HepG2 (cell line): ENCODE data around the gene UBE2O. TPM values are rescaled to one million over a fixed set of nuclear protein-coding genes. Genes with fewer than 3 reads are reported as not detected.

Experiments used
- BCL6 ChIP-seq: IDR thresholded peaks from 2 replicates; pipeline ENCODE4 v1.6.1; 2016; ENCODE audit warnings: missing genetic modification reagents, missing compliant biosample characterization
- CC2D1A ChIP-seq: sonication (generic); formaldehyde crosslinking; IDR thresholded peaks from 2 replicates; pipeline ENCODE4 v1.8.1; 2023; ENCODE audit warnings: mild to moderate bottlenecking, missing genetic modification reagents
- ELF1 ChIP-seq: sonication (generic); formaldehyde crosslinking; IDR thresholded peaks from 2 replicates; pipeline ENCODE4 v1.4.0; 2020; ENCODE audit warnings: missing genetic modification reagents
- FOXC1 ChIP-seq: sonication (generic); formaldehyde crosslinking; IDR thresholded peaks from 2 replicates; pipeline ENCODE4 v1.8.0; 2022; ENCODE audit warnings: mild to moderate bottlenecking, missing genetic modification reagents, borderline replicate concordance
- HMG20A ChIP-seq: IDR thresholded peaks from 2 replicates; pipeline ENCODE4 v1.6.1; 2016; ENCODE audit warnings: borderline replicate concordance
- NFRKB ChIP-seq: fragments of 450-650 bp; IDR thresholded peaks from 2 replicates; pipeline ENCODE4 v1.6.1; 2017
- RFX1 ChIP-seq: fragments of 450-650 bp; IDR thresholded peaks from 2 replicates; pipeline ENCODE4 v1.6.1; 2017
- SMYD3 ChIP-seq: sonication (generic); formaldehyde crosslinking; IDR thresholded peaks from 2 replicates; pipeline ENCODE4 v1.8.1; 2023; ENCODE audit warnings: mild to moderate bottlenecking, missing genetic modification reagents
- TARDBP ChIP-seq: sonication (generic); formaldehyde crosslinking; IDR thresholded peaks from 2 replicates; pipeline ENCODE4 v1.8.0; 2022; ENCODE audit warnings: mild to moderate bottlenecking, missing genetic modification reagents
- ZBTB1 ChIP-seq: sonication (generic); formaldehyde crosslinking; IDR thresholded peaks from 2 replicates; pipeline ENCODE4 v1.4.0; 2020; ENCODE audit warnings: missing genetic modification reagents, borderline replicate concordance
- ZBTB42 ChIP-seq: sonication (generic); formaldehyde crosslinking; IDR thresholded peaks from 2 replicates; pipeline ENCODE4 v1.5.0; 2020; ENCODE audit warnings: mild to moderate bottlenecking, missing genetic modification reagents
- ZFP37 ChIP-seq: sonication (generic); formaldehyde crosslinking; IDR thresholded peaks from 2 replicates; pipeline ENCODE4 v1.4.0; 2020; ENCODE audit warnings: missing genetic modification reagents, borderline replicate concordance
- ZNF180 ChIP-seq: sonication (generic); formaldehyde crosslinking; IDR thresholded peaks from 2 replicates; pipeline ENCODE4 v1.4.0; 2020; ENCODE audit warnings: low read depth, missing genetic modification reagents, borderline replicate concordance
- ZNF225 ChIP-seq: sonication (generic); formaldehyde crosslinking; IDR thresholded peaks from 2 replicates; pipeline ENCODE4 v1.4.0; 2020; ENCODE audit warnings: mild to moderate bottlenecking, missing genetic modification reagents
- ZNF383 ChIP-seq: sonication (generic); formaldehyde crosslinking; IDR thresholded peaks from 2 replicates; pipeline ENCODE4 v1.4.0; 2020; ENCODE audit warnings: missing genetic modification reagents, mild to moderate bottlenecking, borderline replicate concordance
- ZNF484 ChIP-seq: sonication (generic); formaldehyde crosslinking; IDR thresholded peaks from 2 replicates; pipeline ENCODE4 v1.5.1; 2020; ENCODE audit warnings: mild to moderate bottlenecking, low read depth, missing genetic modification reagents, borderline replicate concordance
- ZNF549 ChIP-seq: sonication (generic); formaldehyde crosslinking; IDR thresholded peaks from 2 replicates; pipeline ENCODE4 v1.5.0; 2020; ENCODE audit warnings: missing genetic modification reagents
- ZNF605 ChIP-seq: sonication (generic); formaldehyde crosslinking; IDR thresholded peaks from 2 replicates; pipeline ENCODE4 v1.8.0; 2022; ENCODE audit warnings: mild to moderate bottlenecking, missing genetic modification reagents
- ZNF841 ChIP-seq: sonication (generic); formaldehyde crosslinking; IDR thresholded peaks from 2 replicates; pipeline ENCODE4 v1.8.1; 2023; ENCODE audit warnings: missing genetic modification reagents, borderline replicate concordance
- polyA plus RNA-seq, 8 experiments: library from polyadenylated mRNA; depleted of rRNA in 3 of 8; stranded (reverse) in 7 of 8; unstranded in 1 of 8; fragments of >200 nt; fragmentation: Illumina TruSeq in 4 of 8; extraction: Trizol in 4 of 8; gene quantifications; 2 replicates each; pipeline versions ENCODE4 v1.2.1 to v1.2.3, GENCODE V29; 2011 to 2016; ENCODE audit warnings: low read depth in 4 of 8, missing spikeins in 1 of 8, mixed read lengths in 1 of 8; ENCODE audit not compliant: insufficient read depth in 1 of 8
- total RNA-seq, 5 experiments: library from RNA; depleted of rRNA; stranded (reverse); fragments of >200 nt; fragmentation: Illumina TruSeq; extraction: Trizol; gene quantifications; 2 replicates each; pipeline ENCODE4 v1.2.3, GENCODE V29; 2016; ENCODE audit warnings: low read depth in 1 of 5
- TF ChIP-seq, protein P1 (sequence below): sonication (generic); formaldehyde crosslinking; IDR thresholded peaks from 2 replicates; pipeline ENCODE4 v1.8.1; 2022; ENCODE audit warnings: mild to moderate bottlenecking, missing genetic modification reagents
- TF ChIP-seq, protein P2 (sequence below): sonication (generic); formaldehyde crosslinking; IDR thresholded peaks from 2 replicates; pipeline ENCODE4 v1.4.0; 2020; ENCODE audit warnings: missing genetic modification reagents
- TF ChIP-seq, protein P3 (sequence below): sonication (generic); formaldehyde crosslinking; IDR thresholded peaks from 2 replicates; pipeline ENCODE4 v1.8.1; 2022; ENCODE audit warnings: low read depth, mild to moderate bottlenecking, missing genetic modification reagents

Gene UBE2O
- total and polyA plus RNA-seq, 2 of the 13 experiments (the other 11 are each of a cell fraction or from before 2014, with no cell fraction given), result 21.5 to 23.5 TPM

DNA sequence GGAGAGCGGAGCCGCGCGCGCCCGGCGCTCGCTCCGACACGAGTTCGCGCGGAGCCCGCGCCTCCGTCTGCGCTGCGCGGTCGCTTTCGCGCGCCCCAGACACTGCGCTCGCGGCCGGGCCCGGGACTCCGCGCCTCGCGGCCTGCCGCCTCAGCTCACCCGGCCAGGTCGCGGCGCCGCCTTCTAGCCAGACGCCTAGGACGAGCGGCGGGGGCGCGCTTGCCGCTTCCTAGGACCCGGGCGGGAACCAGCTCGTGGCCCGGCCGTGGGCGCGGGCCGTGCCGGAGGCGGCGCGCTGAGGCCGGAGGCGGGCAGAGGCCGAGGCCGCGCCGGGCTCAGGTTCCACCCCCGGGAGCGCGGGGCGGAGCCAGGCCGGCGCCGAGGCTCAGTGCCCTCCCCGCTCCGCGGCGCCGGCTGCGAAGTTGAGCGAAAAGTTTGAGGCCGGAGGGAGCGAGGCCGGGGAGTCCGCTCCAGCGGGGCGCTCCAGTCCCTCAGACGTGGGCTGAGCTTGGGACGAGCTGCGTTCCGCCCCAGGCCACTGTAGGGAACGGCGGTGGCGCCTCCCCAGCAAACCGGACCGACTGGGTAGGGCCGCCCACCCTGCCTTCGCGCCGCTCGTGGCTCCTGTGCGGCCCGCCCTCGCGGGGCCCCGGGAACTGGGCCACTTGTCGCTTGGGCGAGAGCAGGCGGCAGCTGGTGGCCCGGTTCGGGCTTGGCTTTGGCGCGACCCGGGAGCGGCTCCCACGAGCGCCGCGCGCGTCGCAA is 68.5 kb downstream of the UBE2O start, which contains the start of gene SPHK1 (continued):
- peak; percentile 77; the same call in 1 of the 2 replicates for TF ChIP-seq ZNF225 (CRISPR knock-in tag)
- TF ChIP-seq HMG20A (CRISPR knock-in tag), result no peak
- no peak for TF ChIP-seq ELF1 (CRISPR knock-in tag)
- TF ChIP-seq, protein P1, sequence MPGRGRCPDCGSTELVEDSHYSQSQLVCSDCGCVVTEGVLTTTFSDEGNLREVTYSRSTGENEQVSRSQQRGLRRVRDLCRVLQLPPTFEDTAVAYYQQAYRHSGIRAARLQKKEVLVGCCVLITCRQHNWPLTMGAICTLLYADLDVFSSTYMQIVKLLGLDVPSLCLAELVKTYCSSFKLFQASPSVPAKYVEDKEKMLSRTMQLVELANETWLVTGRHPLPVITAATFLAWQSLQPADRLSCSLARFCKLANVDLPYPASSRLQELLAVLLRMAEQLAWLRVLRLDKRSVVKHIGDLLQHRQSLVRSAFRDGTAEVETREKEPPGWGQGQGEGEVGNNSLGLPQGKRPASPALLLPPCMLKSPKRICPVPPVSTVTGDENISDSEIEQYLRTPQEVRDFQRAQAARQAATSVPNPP (CRISPR knock-in tag), result peak; percentile 36
- no peak for TF ChIP-seq ZNF549
- TF ChIP-seq ZNF383 (CRISPR knock-in tag), result no peak
- peak; percentile 40; the same call in 1 of the 2 replicates for TF ChIP-seq BCL6 (CRISPR knock-in tag)
- no peak for TF ChIP-seq ZNF605 (CRISPR knock-in tag)
- TF ChIP-seq ZNF484, result no peak
- TF ChIP-seq NFRKB, result no peak
- peak; percentile 80; the same call in 1 of the 2 replicates for TF ChIP-seq ZNF841
- no peak for TF ChIP-seq RFX1
- TF ChIP-seq ZNF180 (CRISPR knock-in tag), result no peak
- no peak; the same call in 1 of the 2 replicates for TF ChIP-seq FOXC1 (CRISPR knock-in tag)
- no peak for TF ChIP-seq ZBTB1 (CRISPR knock-in tag)
- TF ChIP-seq SMYD3, result 0 out of 2 replicates have a peak, but pooled peaks have one; percentile 25
- TF ChIP-seq ZBTB42 (CRISPR knock-in tag), result 0 out of 2 replicates have a peak, but pooled peaks have one; percentile 61
- TF ChIP-seq, protein P2, sequence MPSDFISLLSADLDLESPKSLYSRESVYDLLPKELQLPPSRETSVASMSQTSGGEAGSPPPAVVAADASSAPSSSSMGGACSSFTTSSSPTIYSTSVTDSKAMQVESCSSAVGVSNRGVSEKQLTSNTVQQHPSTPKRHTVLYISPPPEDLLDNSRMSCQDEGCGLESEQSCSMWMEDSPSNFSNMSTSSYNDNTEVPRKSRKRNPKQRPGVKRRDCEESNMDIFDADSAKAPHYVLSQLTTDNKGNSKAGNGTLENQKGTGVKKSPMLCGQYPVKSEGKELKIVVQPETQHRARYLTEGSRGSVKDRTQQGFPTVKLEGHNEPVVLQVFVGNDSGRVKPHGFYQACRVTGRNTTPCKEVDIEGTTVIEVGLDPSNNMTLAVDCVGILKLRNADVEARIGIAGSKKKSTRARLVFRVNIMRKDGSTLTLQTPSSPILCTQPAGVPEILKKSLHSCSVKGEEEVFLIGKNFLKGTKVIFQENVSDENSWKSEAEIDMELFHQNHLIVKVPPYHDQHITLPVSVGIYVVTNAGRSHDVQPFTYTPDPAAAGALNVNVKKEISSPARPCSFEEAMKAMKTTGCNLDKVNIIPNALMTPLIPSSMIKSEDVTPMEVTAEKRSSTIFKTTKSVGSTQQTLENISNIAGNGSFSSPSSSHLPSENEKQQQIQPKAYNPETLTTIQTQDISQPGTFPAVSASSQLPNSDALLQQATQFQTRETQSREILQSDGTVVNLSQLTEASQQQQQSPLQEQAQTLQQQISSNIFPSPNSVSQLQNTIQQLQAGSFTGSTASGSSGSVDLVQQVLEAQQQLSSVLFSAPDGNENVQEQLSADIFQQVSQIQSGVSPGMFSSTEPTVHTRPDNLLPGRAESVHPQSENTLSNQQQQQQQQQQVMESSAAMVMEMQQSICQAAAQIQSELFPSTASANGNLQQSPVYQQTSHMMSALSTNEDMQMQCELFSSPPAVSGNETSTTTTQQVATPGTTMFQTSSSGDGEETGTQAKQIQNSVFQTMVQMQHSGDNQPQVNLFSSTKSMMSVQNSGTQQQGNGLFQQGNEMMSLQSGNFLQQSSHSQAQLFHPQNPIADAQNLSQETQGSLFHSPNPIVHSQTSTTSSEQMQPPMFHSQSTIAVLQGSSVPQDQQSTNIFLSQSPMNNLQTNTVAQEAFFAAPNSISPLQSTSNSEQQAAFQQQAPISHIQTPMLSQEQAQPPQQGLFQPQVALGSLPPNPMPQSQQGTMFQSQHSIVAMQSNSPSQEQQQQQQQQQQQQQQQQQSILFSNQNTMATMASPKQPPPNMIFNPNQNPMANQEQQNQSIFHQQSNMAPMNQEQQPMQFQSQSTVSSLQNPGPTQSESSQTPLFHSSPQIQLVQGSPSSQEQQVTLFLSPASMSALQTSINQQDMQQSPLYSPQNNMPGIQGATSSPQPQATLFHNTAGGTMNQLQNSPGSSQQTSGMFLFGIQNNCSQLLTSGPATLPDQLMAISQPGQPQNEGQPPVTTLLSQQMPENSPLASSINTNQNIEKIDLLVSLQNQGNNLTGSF, result no peak; the same call in 1 of the 2 replicates
- TF ChIP-seq, protein P3, sequence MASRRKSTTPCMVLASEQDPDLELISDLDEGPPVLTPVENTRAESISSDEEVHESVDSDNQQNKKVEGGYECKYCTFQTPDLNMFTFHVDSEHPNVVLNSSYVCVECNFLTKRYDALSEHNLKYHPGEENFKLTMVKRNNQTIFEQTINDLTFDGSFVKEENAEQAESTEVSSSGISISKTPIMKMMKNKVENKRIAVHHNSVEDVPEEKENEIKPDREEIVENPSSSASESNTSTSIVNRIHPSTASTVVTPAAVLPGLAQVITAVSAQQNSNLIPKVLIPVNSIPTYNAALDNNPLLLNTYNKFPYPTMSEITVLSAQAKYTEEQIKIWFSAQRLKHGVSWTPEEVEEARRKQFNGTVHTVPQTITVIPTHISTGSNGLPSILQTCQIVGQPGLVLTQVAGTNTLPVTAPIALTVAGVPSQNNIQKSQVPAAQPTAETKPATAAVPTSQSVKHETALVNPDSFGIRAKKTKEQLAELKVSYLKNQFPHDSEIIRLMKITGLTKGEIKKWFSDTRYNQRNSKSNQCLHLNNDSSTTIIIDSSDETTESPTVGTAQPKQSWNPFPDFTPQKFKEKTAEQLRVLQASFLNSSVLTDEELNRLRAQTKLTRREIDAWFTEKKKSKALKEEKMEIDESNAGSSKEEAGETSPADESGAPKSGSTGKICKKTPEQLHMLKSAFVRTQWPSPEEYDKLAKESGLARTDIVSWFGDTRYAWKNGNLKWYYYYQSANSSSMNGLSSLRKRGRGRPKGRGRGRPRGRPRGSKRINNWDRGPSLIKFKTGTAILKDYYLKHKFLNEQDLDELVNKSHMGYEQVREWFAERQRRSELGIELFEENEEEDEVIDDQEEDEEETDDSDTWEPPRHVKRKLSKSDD (CRISPR knock-in tag), result peak; percentile 41; the same call in 1 of the 2 replicates
- no peak for TF ChIP-seq ZFP37 (CRISPR knock-in tag)
- TF ChIP-seq CC2D1A, result no peak
- peak; percentile 88 for TF ChIP-seq TARDBP (CRISPR knock-in tag)
